Activated naive CD4-positive, alpha-beta T cell treated with anti-CD3 and anti-CD28 coated beads for 36 hours (primary cell): ENCODE results near the gene HMBS. TPM values are rescaled to one million over a fixed set of nuclear protein-coding genes. Genes with fewer than 3 reads are reported as not detected.

Experiments
- CTCF ChIA-PET: fragments of 350-600 bp; sonication (Branson Sonifier 250); formaldehyde crosslinking; loops from one replicate; lab custom pipeline; 2021; ENCODE audit warnings: antibody characterized with exemption; lab: Charles Lee
- DNase-seq: peaks from one replicate; pipeline ENCODE4 v3.0.0-alpha.2; 2020
- H3K27ac Mint-ChIP-seq: one replicate; pipeline ENCODE4 v1.8.0; 2021; ENCODE audit warnings: mild to moderate bottlenecking, mixed read lengths
- H3K27me3 Mint-ChIP-seq: one replicate; pipeline ENCODE4 v1.8.0; 2021; ENCODE audit warnings: low read depth, mixed read lengths
- H3K36me3 Mint-ChIP-seq: one replicate; pipeline ENCODE4 v1.8.0; 2021; ENCODE audit warnings: low read depth, mixed read lengths
- H3K4me1 Mint-ChIP-seq: one replicate; pipeline ENCODE4 v1.8.0; 2021; ENCODE audit warnings: low read depth, mixed read lengths
- H3K4me3 Mint-ChIP-seq: one replicate; pipeline ENCODE4 v1.8.0; 2021; ENCODE audit warnings: mild to moderate bottlenecking, moderate library complexity, mixed read lengths
- H3K9me3 Mint-ChIP-seq: one replicate; pipeline ENCODE4 v1.8.0; 2021; ENCODE audit warnings: mixed read lengths
- intact Hi-C: fragments of 100-400 bp; cut with micrococcal nuclease; formaldehyde crosslinking; loops from one replicate; pipeline ENCODE4 v1.15.1; 2023
- total RNA-seq, 2 experiments: library from RNA; stranded (reverse); gene quantifications; one replicate each; pipeline ENCODE4 v1.2.3, GENCODE V29; 2021

Gene HMBS
- total RNA-seq, 2 experiments from 2014 or later, result 27.9 to 29.4 TPM

DNA sequence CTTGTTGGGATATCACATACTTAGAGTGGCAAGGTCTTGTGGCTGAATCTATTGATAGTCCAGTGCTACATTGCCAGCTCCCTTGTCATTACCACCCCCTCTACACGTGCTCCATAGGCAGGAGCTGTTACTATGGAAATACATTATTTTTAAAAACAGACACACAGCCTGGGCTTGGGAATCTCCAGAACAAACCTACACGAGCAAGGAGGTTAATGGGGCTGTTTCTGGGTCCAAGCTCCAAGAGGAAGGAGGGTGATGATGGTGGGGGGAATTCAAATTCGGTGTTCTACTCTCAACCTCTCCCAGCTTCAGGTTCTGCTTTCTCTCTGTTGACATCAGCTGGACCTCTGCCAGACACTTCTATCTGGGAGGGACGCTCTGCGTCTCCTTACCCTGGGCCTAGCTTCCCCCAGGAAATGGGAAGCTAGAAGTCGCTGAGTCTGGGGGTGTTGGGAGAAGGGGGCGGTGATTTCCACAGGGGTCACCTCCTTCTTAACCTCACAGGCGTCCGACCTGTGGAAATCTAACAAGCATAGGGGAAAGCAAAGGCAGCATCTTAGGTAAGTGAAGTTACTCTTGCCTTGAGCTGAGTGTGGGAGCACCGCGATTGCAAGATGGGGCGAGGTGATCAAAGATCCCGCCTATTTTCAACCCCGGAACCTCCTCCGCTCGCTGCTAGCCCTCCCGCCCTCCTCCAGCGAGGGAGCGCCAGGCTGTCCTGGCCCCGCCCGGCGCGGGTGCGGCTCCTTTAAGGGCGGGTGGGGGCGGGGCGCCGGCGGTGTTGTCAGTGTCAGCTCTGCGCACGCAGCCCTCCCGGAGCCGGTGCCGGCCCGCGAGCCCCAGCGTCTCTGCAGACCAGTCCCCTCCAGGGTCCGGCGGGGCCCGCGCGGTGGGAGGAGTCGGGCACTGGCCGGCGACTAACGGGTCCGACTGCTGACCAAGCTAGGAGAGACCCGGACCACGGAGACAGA, 22.2 kb downstream of the HMBS start, which contains the start of gene C2CD2L:
TSS of gene C2CD2L (plus strand) at position 781 of the 974 bp plus-strand sequence. CDS start 398 bp downstream, outside the sequence.
- peaks cover 4% of the 10 kb centered on the region for H3K36me3 Mint-ChIP-seq
- peak within 1 kb of the TSS; percentile 93 for H3K4me3 Mint-ChIP-seq
- H3K27me3 Mint-ChIP-seq, result no peaks in the 10 kb centered on the region
- peak; percentile 94 for DNase-seq
- peaks cover 38% of the 10 kb centered on the region for H3K4me1 Mint-ChIP-seq
- intact Hi-C loops, result loop anchor here (1.0 to 10.0 kb wide), 6 partner anchors 8 to 882 kb away; partner anchors contain the start of genes HINFP, JAML, RPS25 and TRAPPC4
- H3K27ac Mint-ChIP-seq, result peak within 1 kb of the TSS; percentile 95
- CTCF ChIA-PET, result interaction anchor here (0.6 to 2.0 kb wide), 9 partner anchors 11 to 178 kb away, joined by 3 to 7 read pairs (median 4); partner anchors contain the start of genes CBL, HINFP and SLC37A4
- no peaks in the 10 kb centered on the region for H3K9me3 Mint-ChIP-seq

DNA sequence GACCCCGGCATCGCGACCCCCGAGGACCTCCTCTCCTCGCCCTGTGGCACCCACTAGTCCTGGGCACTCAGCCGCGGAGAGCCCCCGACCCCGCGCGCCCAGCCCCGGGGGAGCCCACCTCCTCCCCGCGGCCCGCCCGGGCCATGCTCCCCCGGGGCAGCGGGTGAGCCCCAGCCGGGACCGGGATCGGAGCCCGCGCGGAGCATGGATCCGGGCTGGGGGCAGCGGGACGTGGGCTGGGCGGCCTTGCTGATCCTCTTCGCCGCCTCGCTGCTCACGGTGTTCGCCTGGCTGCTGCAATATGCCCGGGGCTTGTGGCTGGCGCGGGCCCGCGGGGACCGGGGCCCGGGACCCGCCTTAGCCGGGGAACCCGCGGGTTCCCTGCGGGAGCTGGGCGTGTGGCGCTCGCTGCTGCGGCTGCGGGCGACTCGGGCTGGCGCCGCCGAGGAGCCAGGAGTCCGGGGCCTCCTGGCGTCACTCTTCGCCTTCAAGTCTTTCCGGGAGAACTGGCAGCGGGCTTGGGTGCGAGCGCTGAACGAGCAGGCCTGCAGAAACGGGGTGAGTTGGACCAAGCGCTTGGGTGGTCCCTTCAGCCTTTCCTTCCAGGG, 23.0 kb downstream of the HMBS start:
- Mint-ChIP-seq H3K27ac (peak overlapping the region; percentile 88), H3K4me3 (peak overlapping the region; percentile 93), H3K36me3 (peaks cover 4% of the 10 kb centered on the region), H3K4me1 (peaks cover 38% of the 10 kb centered on the region), H3K27me3 (no peaks in the 10 kb centered on the region), H3K9me3 (no peaks in the 10 kb centered on the region)
- DNase-seq, result no peak
- intact Hi-C loops, result loop anchor here (1.0 to 10.0 kb wide), 6 partner anchors 8 to 883 kb away; partner anchors contain the start of genes HINFP, JAML, RPS25 and TRAPPC4
- CTCF ChIA-PET, result interaction anchor here (0.8 to 1.4 kb wide), 3 partner anchors 13 to 98 kb away, joined by 3 to 5 read pairs (median 4); partner anchors contain the start of genes CBL and HINFP

DNA sequence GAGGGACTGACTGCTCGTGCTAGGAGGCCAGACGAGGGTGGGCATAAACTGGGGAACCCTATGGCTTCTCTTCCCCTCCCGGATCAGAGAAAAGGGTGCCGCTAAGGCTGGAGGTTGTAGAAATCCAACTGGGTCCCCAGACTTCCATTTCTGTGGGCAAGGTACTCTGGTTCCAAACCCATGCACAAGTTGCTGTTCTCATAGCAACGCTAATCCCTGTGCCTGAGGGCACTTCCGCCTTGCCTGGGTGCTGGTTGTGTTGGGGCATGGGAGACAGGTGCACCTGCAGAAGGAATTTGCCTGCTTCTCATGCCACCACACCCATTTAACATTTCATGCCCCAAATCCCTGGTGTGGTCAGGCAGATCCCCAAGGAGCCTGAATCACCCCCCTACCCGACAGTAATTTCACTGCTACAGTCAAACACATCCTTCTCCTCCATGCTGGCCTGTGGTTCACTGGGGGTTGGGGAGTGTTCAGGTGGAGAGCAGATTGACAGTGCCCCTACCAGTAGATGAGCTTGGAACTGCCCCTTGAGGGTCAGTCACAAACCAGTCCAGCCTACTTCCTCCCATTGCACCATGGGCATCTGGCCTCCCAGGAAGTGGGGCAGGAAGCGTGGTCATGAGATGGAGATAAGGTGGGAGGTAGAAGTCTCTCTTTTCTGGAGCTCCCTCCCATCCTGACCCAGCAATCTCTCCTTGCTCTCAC, 23.6 kb downstream of the HMBS start:
- Mint-ChIP-seq H3K4me3 (peak overlapping the region; percentile 93), H3K27ac (peak overlapping the region; percentile 88), H3K4me1 (peaks cover 40% of the 10 kb centered on the region), H3K27me3 (no peaks in the 10 kb centered on the region), H3K36me3 (peaks cover 8% of the 10 kb centered on the region), H3K9me3 (no peaks in the 10 kb centered on the region)
- CTCF ChIA-PET, result interaction anchor here (0.5 to 1.9 kb wide), 6 partner anchors 9 to 230 kb away, joined by 3 to 7 read pairs (median 4); no protein-coding TSS in a partner anchor
- peak; percentile 61 for DNase-seq
- intact Hi-C loops, result loop anchor here (10.0 kb wide), 1 partner anchor 884 kb away; the partner anchor contains the start of gene JAML

DNA sequence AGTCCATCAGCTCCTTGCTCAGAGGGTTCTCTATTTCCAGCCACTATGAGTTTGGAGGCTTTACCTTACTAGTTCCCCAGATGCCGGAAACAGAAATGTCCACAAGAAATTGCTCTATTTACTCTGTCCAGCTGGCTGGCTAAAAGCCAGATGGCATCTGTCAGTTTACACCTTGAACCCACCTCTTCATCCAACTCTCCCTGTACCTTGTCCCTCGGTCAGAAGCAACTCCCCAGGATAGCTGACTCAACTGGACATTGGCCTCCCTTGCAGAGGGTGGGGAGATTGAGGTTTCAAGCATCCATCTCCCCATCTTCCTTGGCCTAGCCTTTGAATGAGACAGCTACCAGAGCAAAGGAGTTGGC, 24.2 kb downstream of the HMBS start:
- Mint-ChIP-seq H3K4me3 (peak overlapping the region; percentile 93), H3K9me3 (no peaks in the 10 kb centered on the region), H3K27ac (peak overlapping the region; percentile 88), H3K36me3 (peaks cover 9% of the 10 kb centered on the region), H3K27me3 (no peaks in the 10 kb centered on the region), H3K4me1 (peaks cover 42% of the 10 kb centered on the region)
- DNase-seq, result no peak
- intact Hi-C loops, result loop anchor here (10.0 kb wide), 1 partner anchor 884 kb away; the partner anchor contains the start of gene JAML
- CTCF ChIA-PET, result interaction anchor here (0.5 to 1.9 kb wide), 10 partner anchors 9 to 230 kb away, joined by 3 to 7 read pairs (median 4); a partner anchor contains a TSS

DNA sequence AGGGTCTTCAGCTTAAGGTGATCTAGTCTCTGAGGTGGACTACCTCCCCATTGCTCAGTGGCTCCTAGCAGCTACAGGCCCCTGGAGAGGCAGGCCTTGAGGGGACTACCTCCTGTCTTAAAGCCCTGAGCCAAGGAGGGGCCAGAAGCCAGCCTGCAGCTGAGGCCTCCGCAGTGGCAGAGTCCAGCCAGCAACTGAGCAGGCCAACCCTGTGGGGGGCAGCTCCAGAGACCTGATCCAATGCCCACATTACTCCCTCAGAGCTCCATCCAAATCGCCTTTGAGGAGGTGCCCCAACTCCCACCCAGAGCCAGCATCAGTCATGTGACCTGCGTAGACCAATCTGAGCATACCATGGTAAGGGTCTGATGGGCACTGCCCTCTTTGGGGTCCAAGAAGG, 25.2 kb downstream of the HMBS start:
- no peaks in the 10 kb centered on the region for H3K9me3 Mint-ChIP-seq
- intact Hi-C loops, result loop anchor here (10.0 kb wide), 1 partner anchor 885 kb away; the partner anchor contains the start of gene JAML
- CTCF ChIA-PET, result interaction anchor here (0.5 to 1.9 kb wide), 10 partner anchors 10 to 213 kb away, joined by 3 to 7 read pairs (median 3); a partner anchor contains a TSS
- H3K27ac Mint-ChIP-seq, result peak overlapping the region; percentile 37
- no peak for DNase-seq
- no peak overlapping the region for H3K4me3 Mint-ChIP-seq
- H3K36me3 Mint-ChIP-seq, result peaks cover 13% of the 10 kb centered on the region
- peaks cover 44% of the 10 kb centered on the region for H3K4me1 Mint-ChIP-seq
- no peaks in the 10 kb centered on the region for H3K27me3 Mint-ChIP-seq

GRCh38 chr11:119110439-119110838, 25.8 kb downstream of the HMBS start:
- Mint-ChIP-seq H3K27me3 (no peaks in the 10 kb centered on the region), H3K36me3 (peaks cover 17% of the 10 kb centered on the region), H3K4me3 (no peak overlapping the region), H3K27ac (peak overlapping the region; percentile 23), H3K9me3 (no peaks in the 10 kb centered on the region), H3K4me1 (peaks cover 50% of the 10 kb centered on the region)
- no peak for DNase-seq
- CTCF ChIA-PET, result interaction anchor here (0.9 to 1.8 kb wide), 3 partner anchors 13 to 213 kb away, joined by 3 to 6 read pairs (median 3); no protein-coding TSS in a partner anchor
- intact Hi-C loops, result no loop called here

DNA sequence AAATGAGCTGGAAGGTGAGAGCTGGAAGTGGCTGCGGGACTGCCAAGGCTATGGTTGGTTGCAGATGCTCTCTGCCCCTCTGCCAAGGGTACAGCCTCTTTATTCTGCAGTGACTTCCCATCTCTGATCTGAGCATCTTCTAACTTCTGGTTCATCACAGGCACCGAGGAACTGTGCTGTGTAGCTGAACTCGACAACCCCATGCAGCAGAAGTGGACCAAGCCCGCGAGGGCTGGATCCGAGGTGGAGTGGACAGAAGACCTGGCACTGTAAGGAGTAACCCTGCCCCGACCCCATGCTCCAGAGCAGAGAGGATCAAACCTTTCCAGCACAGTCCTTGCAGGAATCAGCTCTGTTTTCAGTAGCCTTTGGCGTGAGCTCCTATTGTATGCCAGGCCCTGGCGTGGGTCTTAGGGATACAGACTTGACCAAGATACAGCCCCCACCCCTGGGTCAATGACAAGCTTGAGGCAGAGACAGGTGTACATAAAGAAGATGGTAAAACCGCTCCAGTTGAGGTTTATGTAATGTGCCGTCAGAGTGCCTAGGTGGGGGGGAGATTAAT, 26.8 kb downstream of the HMBS start:
- Mint-ChIP-seq H3K27ac (no peak overlapping the region), H3K27me3 (no peaks in the 10 kb centered on the region), H3K4me1 (peaks cover 50% of the 10 kb centered on the region), H3K4me3 (no peak overlapping the region), H3K9me3 (no peaks in the 10 kb centered on the region), H3K36me3 (peaks cover 25% of the 10 kb centered on the region)
- CTCF ChIA-PET, result interaction anchor here (1.2 kb wide), 1 partner anchor 81 kb away, joined by 4 read pairs; the partner anchor contains the start of gene SLC37A4
- no peak for DNase-seq
- intact Hi-C loops, result no loop called here

- intact Hi-C loops, result no loop called here
- Mint-ChIP-seq H3K36me3 (peaks cover 31% of the 10 kb centered on the region), H3K27ac (peak overlapping the region; percentile 0), H3K4me3 (no peak overlapping the region), H3K9me3 (no peaks in the 10 kb centered on the region), H3K4me1 (peaks cover 48% of the 10 kb centered on the region), H3K27me3 (no peaks in the 10 kb centered on the region)
- CTCF ChIA-PET, result interaction anchor here (0.6 to 1.2 kb wide), 2 partner anchors 82 to 105 kb away, joined by 3 to 4 read pairs; partner anchors contain the start of gene SLC37A4
- no peak for DNase-seq
Measured at GRCh38 chr11:119112314-119113020, 27.8 kb downstream of the HMBS start.

DNA sequence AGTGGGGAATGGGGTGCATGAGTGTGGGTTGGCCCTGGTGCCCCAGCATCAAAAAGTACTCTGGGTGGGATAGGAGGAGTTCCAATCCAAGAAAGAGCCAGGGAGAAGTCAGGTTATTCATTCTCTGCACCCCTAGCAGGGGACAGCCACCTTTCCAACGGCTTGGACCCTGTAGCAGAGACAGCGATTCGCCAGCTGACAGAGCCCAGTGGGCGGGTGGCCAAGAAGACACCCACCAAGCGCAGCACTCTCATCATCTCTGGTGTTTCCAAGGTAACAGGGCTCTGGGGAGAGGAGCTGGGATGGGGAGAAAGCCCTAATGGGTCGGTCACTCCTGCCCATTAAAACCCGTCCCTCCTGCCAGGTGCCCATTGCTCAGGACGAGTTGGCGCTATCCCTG, 29.0 kb downstream of the HMBS start:
- CTCF ChIA-PET, result no interaction called here
- intact Hi-C loops, result no loop called here
- H3K9me3 Mint-ChIP-seq, result no peaks in the 10 kb centered on the region
- H3K4me1 Mint-ChIP-seq, result peaks cover 42% of the 10 kb centered on the region
- no peak overlapping the region for H3K4me3 Mint-ChIP-seq
- peak overlapping the region; percentile 96 for H3K27ac Mint-ChIP-seq
- H3K27me3 Mint-ChIP-seq, result no peaks in the 10 kb centered on the region
- peaks cover 30% of the 10 kb centered on the region for H3K36me3 Mint-ChIP-seq
- DNase-seq, result no peak

- Mint-ChIP-seq H3K9me3 (no peaks in the 10 kb centered on the region), H3K4me3 (no peak overlapping the region), H3K27me3 (no peaks in the 10 kb centered on the region), H3K36me3 (peaks cover 30% of the 10 kb centered on the region), H3K27ac (peak overlapping the region; percentile 96), H3K4me1 (peaks cover 36% of the 10 kb centered on the region)
- intact Hi-C loops, result no loop called here
- CTCF ChIA-PET, result interaction anchor here (0.6 kb wide), 1 partner anchor 101 kb away, joined by 3 read pairs; no protein-coding TSS in a partner anchor
- DNase-seq, result no peak
Measured at GRCh38 chr11:119114351-119114750, 29.7 kb downstream of the HMBS start.
